Thyroid gland (tissue), 4 donors: ENCODE results near the gene KIAA1549. TPM values are rescaled to one million over a fixed set of nuclear protein-coding genes. Genes with fewer than 3 reads are reported as not detected.
"Not testable (repeated sequence)": the region's sequence is repeated elsewhere in the genome, so short reads cannot be mapped to it uniquely, and the experiment has no call there.

Experiments
- DNase-seq, 2 donors: peaks; one replicate each; pipeline ENCODE4 v3.0.0-alpha.2; 2019
- H3K27ac ChIP-seq, 3 donors: fragments of 200-600 bp; sonication (generic); 1 replicate in 2 of 3; 2 replicates in 1 of 3; pipeline ENCODE4 v1.5.1; 2016 to 2019; ENCODE audit warnings: mild to moderate bottlenecking in 1 of 3, moderate library complexity in 1 of 3
- H3K27me3 ChIP-seq: fragments of 200-600 bp; sonication (generic); one replicate; pipeline ENCODE4 v1.5.1; 2019
- H3K36me3 ChIP-seq, 2 donors: fragments of 200-600 bp; sonication (generic); one replicate each; pipeline ENCODE4 v1.5.1; 2016 to 2019
- H3K4me1 ChIP-seq, 2 donors: fragments of 200-600 bp; sonication (generic); one replicate each; pipeline ENCODE4 v1.5.1; 2017 to 2019
- H3K4me3 ChIP-seq, 3 donors: fragments of 200-600 bp; sonication (generic); replicated peaks in 1 of 3; 1 replicate in 2 of 3; 2 replicates in 1 of 3; pipeline ENCODE4 v1.5.1; 2016; ENCODE audit warnings: mild to moderate bottlenecking in 1 of 3
- H3K9me3 ChIP-seq: fragments of 200-600 bp; sonication (generic); one replicate; pipeline ENCODE4 v1.5.1; 2017
- CTCF ChIP-seq, 6 experiments: fragments of 200-600 bp in 3 of 6; fragments of 450-650 bp in 3 of 6; sonication (generic) in 3 of 6; IDR thresholded peaks; one replicate each; pipeline ENCODE4 v1.5.1; 2016 to 2019; ENCODE audit warnings: antibody characterized with exemption in 6 of 6, mild to moderate bottlenecking in 2 of 6, inconsistent platforms in 1 of 6, moderate library complexity in 1 of 6
- POLR2A ChIP-seq, 2 donors: fragments of 450-650 bp; IDR thresholded peaks; one replicate each; pipeline ENCODE4 v1.6.1; 2017; ENCODE audit warnings: antibody characterized with exemption in 2 of 2, mild to moderate bottlenecking in 2 of 2, moderate library complexity in 1 of 2
- WGBS, 2 donors: methylation state at CpG; one replicate each; pipeline ENCODE4 v1.1.5; 2017; 5-methylcytosine and 5-hydroxymethylcytosine counted together
- intact Hi-C: fragments of 100-400 bp; cut with DNase I; formaldehyde crosslinking; loops from one replicate; pipeline ENCODE4 v1.15.1; 2023
- total RNA-seq, 4 donors: library from RNA; depleted of rRNA; stranded (reverse); fragments of >200 nt; gene quantifications; one replicate each; pipeline ENCODE4 v1.2.3, GENCODE V29; 2016

KIAA1549 gene
- total RNA-seq, 4 donors from 2014 or later, result 1.2 to 3.9 (median 2.6) TPM

GRCh38 chr7:138798836-138799235 lies 182.4 kb downstream of the KIAA1549 start:
- TF ChIP-seq CTCF (IDR thresholded peaks at IDR 0.05) (no peak), POLR2A (IDR thresholded peaks at IDR 0.05) (no peak)
- intact Hi-C loops, result no loop called here
- WGBS, 2 donors, result 80 to 89% methylated on average over 5 of the region's 5 CpGs
- H3K9me3 ChIP-seq, result no peaks in the 10 kb centered on the region
- no peaks in the 10 kb centered on the region for H3K36me3 ChIP-seq
- no peak overlapping the region for H3K27ac ChIP-seq
- H3K27me3 ChIP-seq, result no peaks in the 10 kb centered on the region
- no peaks in the 10 kb centered on the region for H3K4me1 ChIP-seq
- no peak for DNase-seq
- no peak overlapping the region for H3K4me3 ChIP-seq

- no peak for TF ChIP-seq POLR2A (IDR thresholded peaks at IDR 0.05)
- TF ChIP-seq CTCF (IDR thresholded peaks at IDR 0.05), result no peak
- no peak within 1 kb of the TSS for H3K4me3 ChIP-seq
- intact Hi-C loops, result no loop called here
- no peak within 1 kb of the TSS for H3K27ac ChIP-seq
- H3K36me3 ChIP-seq, result no peaks in the 10 kb centered on the region
- WGBS, 2 donors, result 23 to 25% methylated on average over 14 of the region's 14 CpGs
- H3K4me1 ChIP-seq, result no peaks in the 10 kb centered on the region
- H3K27me3 ChIP-seq, result no peaks in the 10 kb centered on the region
- H3K9me3 ChIP-seq, result no peaks in the 10 kb centered on the region
- no peak for DNase-seq
Observed at GRCh38 chr7:138797715-138798320, 183.4 kb downstream of the KIAA1549 start, which contains the start of the genes ATP6V0A4 and TMEM213. ATP6V0A4 (minus strand) TSS chr7:138798196; CDS start chr7:138771247, 26,949 bp downstream. TMEM213 (plus strand) TSS chr7:138797994; CDS start chr7:138798105, 111 bp downstream.

GRCh38 chr7:138797046-138797445 lies 184.1 kb downstream of the KIAA1549 start:
- H3K36me3 ChIP-seq, H3K27ac ChIP-seq, H3K4me3 ChIP-seq, H3K4me1 ChIP-seq, DNase-seq, H3K9me3 ChIP-seq, intact Hi-C loops, H3K27me3 ChIP-seq: not testable (repeated sequence)
- WGBS, 2 donors, result 77 to 94% methylated on average over 4 of the region's 4 CpGs

- Histone ChIP-seq H3K4me3 (no peak overlapping the region), H3K27ac (no peak overlapping the region), H3K4me1 (no peaks in the 10 kb centered on the region), H3K9me3 (no peaks in the 10 kb centered on the region), H3K36me3 (no peaks in the 10 kb centered on the region), H3K27me3 (no peaks in the 10 kb centered on the region)
- DNase-seq, result no peak
- 78 to 93% methylated on average over 9 of the region's 9 CpGs for WGBS, 2 donors
- intact Hi-C loops, result no loop called here
- TF ChIP-seq CTCF (IDR thresholded peaks at IDR 0.05) (no peak), POLR2A (IDR thresholded peaks at IDR 0.05) (no peak)
Observed at GRCh38 chr7:138796038-138796615, 185.1 kb downstream of the KIAA1549 start.

GRCh38 chr7:138785587-138786437 lies 195.4 kb downstream of the KIAA1549 start:
- no peaks in the 10 kb centered on the region for H3K36me3 ChIP-seq
- 62 to 69% methylated on average over 10 of the region's 10 CpGs for WGBS, 2 donors
- H3K4me3 ChIP-seq, result no peak overlapping the region
- no peak overlapping the region for H3K27ac ChIP-seq
- intact Hi-C loops, result no loop called here
- no peaks in the 10 kb centered on the region for H3K9me3 ChIP-seq
- TF ChIP-seq CTCF (IDR thresholded peaks at IDR 0.05), result no peak
- TF ChIP-seq POLR2A (IDR thresholded peaks at IDR 0.05), result no peak
- peaks cover 6 to 8% of the 10 kb centered on the region in 2 donors for H3K4me1 ChIP-seq
- DNase-seq, result no peak
- H3K27me3 ChIP-seq, result no peaks in the 10 kb centered on the region
